Ascending aorta (tissue), 2 donors: ENCODE measurements around the gene WFDC1. TPM values are rescaled to one million over a fixed set of nuclear protein-coding genes. Genes with fewer than 3 reads are reported as not detected.

Experiments used
- DNase-seq, 2 donors: peaks; one replicate each; pipeline ENCODE4 v3.0.0-alpha.2; 2019; ENCODE audit warnings: low spot score in 2 of 2
- H3K27ac ChIP-seq, 2 donors: fragments of 200-600 bp; sonication (generic); one replicate each; pipeline ENCODE4 v1.5.1; 2016 to 2017; ENCODE audit warnings: mild to moderate bottlenecking in 1 of 2
- H3K27me3 ChIP-seq: fragments of 200-600 bp; sonication (generic); one replicate; pipeline ENCODE4 v1.5.1; 2017
- H3K36me3 ChIP-seq, 2 donors: fragments of 200-600 bp; sonication (generic); one replicate each; pipeline ENCODE4 v1.5.1; 2016
- H3K4me1 ChIP-seq, 2 donors: fragments of 200-600 bp; sonication (generic); one replicate each; pipeline ENCODE4 v1.5.1; 2016 to 2017; ENCODE audit warnings: mild to moderate bottlenecking in 1 of 2
- H3K4me3 ChIP-seq, 2 donors: fragments of 200-600 bp; sonication (generic); one replicate each; pipeline ENCODE4 v1.5.1; 2016 to 2017; ENCODE audit warnings: mild to moderate bottlenecking in 1 of 2
- H3K9me3 ChIP-seq, 2 donors: fragments of 200-600 bp; sonication (generic); one replicate each; pipeline ENCODE4 v1.5.1; 2016
- intact Hi-C: fragments of 100-400 bp; cut with DNase I; formaldehyde crosslinking; loops from one replicate; pipeline ENCODE4 v1.15.1; 2023
- total RNA-seq: library from RNA; depleted of rRNA; stranded (reverse); fragments of >200 nt; gene quantifications from one replicate; pipeline ENCODE4 v1.1.0, GENCODE V29; 2016
- TF ChIP-seq, protein P1 (sequence below), 3 experiments: fragments of 200-600 bp in 2 of 3; fragments of 450-650 bp in 1 of 3; sonication (generic) in 2 of 3; IDR thresholded peaks; one replicate each; pipeline ENCODE4 v1.5.1; 2016 to 2019; ENCODE audit warnings: antibody characterized with exemption in 3 of 3, mild to moderate bottlenecking in 1 of 3, moderate library complexity in 1 of 3

The WFDC1 gene
- total RNA-seq, 1 donor from 2014 or later, result 126 TPM

DNA sequence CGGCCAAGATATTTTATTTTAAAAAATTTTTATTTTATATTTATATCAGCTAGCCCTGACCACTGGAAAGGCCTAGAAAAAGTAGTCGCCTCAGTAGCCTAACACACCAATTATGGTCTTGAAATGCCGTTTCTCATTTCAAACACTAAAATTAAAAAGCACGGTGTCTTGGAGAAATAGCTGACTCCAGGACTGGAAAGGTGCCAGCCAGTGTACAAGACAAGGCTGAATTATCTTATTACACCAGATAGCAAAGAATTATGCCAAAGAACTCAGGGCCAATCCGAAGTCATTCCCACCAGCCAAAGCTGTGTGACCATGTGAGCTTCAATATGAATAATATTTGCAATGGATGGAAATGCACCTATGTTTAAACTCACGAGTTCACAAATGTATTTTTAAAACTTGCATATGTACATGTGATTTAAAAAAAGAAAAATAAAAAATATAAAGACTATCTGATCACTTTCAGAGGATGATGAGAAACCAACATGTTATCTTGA is 53.8 kb downstream of the WFDC1 start:
- no peak for DNase-seq
- Histone ChIP-seq H3K4me3 (no peak overlapping the region), H3K27me3 (no peaks in the 10 kb centered on the region), H3K36me3 (no peaks in the 10 kb centered on the region), H3K27ac (no peak overlapping the region), H3K4me1 (no peaks in the 10 kb centered on the region), H3K9me3 (no peaks in the 10 kb centered on the region)
- TF ChIP-seq, protein P1, sequence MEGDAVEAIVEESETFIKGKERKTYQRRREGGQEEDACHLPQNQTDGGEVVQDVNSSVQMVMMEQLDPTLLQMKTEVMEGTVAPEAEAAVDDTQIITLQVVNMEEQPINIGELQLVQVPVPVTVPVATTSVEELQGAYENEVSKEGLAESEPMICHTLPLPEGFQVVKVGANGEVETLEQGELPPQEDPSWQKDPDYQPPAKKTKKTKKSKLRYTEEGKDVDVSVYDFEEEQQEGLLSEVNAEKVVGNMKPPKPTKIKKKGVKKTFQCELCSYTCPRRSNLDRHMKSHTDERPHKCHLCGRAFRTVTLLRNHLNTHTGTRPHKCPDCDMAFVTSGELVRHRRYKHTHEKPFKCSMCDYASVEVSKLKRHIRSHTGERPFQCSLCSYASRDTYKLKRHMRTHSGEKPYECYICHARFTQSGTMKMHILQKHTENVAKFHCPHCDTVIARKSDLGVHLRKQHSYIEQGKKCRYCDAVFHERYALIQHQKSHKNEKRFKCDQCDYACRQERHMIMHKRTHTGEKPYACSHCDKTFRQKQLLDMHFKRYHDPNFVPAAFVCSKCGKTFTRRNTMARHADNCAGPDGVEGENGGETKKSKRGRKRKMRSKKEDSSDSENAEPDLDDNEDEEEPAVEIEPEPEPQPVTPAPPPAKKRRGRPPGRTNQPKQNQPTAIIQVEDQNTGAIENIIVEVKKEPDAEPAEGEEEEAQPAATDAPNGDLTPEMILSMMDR (IDR thresholded peaks at IDR 0.05), result no peak
- intact Hi-C loops, result no loop called here

DNA sequence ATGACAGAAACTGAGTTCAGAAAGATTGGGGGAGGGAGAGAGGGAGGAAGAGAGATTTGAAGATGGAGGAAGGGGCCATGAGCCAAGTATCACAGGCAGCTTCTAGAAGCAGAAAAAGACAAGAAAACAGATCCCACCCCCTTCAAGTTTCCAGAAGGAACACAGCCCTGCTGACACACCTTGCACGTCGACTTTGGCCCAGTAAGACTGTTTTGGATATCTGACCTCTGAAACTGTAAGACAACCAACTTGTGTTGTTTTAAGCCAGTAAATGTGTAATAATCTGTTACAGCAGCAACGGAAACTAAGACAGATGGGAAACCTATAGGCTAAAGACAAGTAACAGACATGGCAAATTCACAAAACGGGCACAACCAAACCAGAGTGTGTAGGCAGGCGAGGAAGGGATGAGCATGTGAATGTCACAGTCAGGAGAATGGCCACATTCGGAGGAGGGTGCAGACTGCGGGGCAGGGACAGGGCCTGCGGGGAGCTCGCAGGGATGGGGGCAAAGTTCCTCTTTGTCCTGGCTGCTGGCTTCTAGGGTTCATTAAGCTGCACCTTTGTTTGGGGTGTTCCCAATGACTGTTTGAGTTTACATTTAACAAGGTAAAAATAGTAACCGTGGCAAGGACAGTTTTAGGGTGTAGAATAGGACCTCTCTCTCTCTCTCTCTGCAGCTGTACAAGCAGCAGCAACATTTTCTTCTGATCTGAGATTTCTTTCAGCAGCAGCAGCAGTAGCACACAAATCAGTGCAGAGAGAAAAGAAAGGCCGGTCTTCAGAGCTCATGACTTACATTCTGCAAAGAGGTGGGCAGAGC is 55.4 kb downstream of the WFDC1 start:
- intact Hi-C loops, result no loop called here
- Histone ChIP-seq H3K27me3 (no peaks in the 10 kb centered on the region), H3K4me1 (no peaks in the 10 kb centered on the region), H3K4me3 (no peak overlapping the region), H3K27ac (no peak overlapping the region), H3K36me3 (no peaks in the 10 kb centered on the region), H3K9me3 (no peaks in the 10 kb centered on the region)
- TF ChIP-seq, protein P1 (IDR thresholded peaks at IDR 0.05), result no peak
- no peak for DNase-seq

DNA sequence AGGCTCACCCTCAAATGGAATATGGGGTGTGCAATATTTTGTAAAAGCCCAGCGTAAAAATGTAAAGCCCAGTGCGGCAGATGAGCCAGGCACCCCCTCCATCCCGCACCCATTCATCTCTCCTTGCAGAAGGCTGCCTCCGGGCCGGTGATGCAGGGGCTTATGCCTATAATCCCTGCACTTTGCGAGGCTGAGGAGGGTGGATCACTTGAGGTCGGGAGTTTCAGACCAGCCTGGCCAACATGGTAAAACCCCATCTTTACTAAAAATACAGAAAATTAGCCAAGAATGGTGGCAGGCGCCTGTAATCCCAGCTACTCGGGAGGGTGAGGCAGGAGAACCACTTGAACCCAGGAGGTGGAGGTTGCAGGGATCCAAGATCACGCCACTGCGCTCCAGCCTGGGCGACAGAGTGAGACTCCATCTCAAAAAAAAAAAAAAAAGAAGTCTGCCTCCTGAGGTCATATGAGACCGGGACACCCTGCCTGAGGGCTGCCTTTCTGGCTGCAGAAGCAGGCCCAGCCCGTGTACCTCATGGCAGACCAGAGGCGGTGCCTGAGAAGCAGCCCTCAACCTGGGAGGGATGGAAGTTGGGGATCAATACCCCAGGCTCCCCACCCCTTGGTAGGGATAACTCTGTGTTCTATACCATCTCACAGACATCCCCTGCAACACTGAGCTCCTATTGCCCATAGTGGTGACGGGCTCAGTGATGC is 56.2 kb downstream of the WFDC1 start:
- H3K27me3 ChIP-seq, result no peaks in the 10 kb centered on the region

DNA sequence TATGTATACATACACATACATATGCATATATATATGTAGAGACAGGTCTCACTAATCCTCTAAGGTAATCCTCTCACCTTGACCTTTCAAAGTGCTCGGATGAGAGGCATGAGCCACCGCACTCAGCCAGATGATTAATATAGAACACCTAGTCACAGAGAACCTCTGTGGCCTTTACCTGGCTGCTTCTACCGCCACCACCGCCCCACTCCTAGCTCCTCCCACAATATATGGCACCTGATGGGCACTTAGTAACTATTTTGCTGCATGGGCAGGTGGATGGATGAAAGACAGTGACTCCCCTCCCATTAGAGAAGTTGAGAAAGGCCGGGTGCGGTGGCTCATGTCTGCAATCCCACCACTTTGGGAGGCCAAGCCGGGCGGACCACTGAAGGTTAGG is 57.0 kb downstream of the WFDC1 start:
- Histone ChIP-seq H3K27ac (no peak overlapping the region), H3K27me3 (no peaks in the 10 kb centered on the region), H3K9me3 (no peaks in the 10 kb centered on the region), H3K4me3 (no peak overlapping the region), H3K36me3 (no peaks in the 10 kb centered on the region), H3K4me1 (no peaks in the 10 kb centered on the region)
- TF ChIP-seq, protein P1 (IDR thresholded peaks at IDR 0.05), result no peak
- intact Hi-C loops, result no loop called here
- DNase-seq, result no peak

More for the DNA sequence above, 56.2 kb downstream of the WFDC1 start:
- no peak overlapping the region for H3K27ac ChIP-seq
- no peaks in the 10 kb centered on the region for H3K36me3 ChIP-seq
- no peak overlapping the region for H3K4me3 ChIP-seq
- TF ChIP-seq, protein P1 (IDR thresholded peaks at IDR 0.05), result no peak
- no peaks in the 10 kb centered on the region for H3K4me1 ChIP-seq
- no peak for DNase-seq
- H3K9me3 ChIP-seq, result no peaks in the 10 kb centered on the region
- intact Hi-C loops, result no loop called here

DNA sequence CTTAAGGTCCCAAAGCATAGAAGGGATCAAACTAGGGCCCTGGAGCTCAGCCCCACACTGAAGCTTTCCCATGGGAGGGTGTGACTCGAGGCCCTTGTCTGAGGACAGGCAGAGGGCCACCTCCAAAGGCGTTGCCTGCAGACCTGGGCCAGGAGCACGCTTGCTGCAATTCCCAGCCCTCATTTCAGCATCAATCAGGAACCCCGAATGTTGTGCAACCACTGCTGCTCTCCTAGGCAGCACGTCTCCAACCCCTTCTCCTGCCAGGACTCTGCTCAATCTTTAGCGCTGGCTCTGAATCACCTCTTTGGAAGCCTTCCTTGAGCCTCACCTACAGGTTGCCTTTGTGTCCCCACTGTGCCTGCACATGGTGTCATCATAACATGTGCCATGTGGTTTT is 59.6 kb downstream of the WFDC1 start:
- intact Hi-C loops, result no loop called here
- TF ChIP-seq, protein P1 (IDR thresholded peaks at IDR 0.05), result no peak
- H3K36me3 ChIP-seq, result no peaks in the 10 kb centered on the region
- no peaks in the 10 kb centered on the region for H3K9me3 ChIP-seq
- H3K27me3 ChIP-seq, result no peaks in the 10 kb centered on the region
- no peaks in the 10 kb centered on the region for H3K4me1 ChIP-seq
- no peak overlapping the region for H3K27ac ChIP-seq
- no peak overlapping the region for H3K4me3 ChIP-seq
- no peak for DNase-seq
